Activated gamma-delta T cell treated with anti-CD3 and anti-CD28 coated beads, Interleukin-2, amount 50 U/mL, for 16 hours (primary cell): ENCODE results near the gene DRAXIN.

ENCODE experiments used
- DNase-seq: peaks from one replicate; pipeline ENCODE4 v3.0.0-alpha.2; 2020; ENCODE audit warnings: low read depth

The DRAXIN gene

DNA sequence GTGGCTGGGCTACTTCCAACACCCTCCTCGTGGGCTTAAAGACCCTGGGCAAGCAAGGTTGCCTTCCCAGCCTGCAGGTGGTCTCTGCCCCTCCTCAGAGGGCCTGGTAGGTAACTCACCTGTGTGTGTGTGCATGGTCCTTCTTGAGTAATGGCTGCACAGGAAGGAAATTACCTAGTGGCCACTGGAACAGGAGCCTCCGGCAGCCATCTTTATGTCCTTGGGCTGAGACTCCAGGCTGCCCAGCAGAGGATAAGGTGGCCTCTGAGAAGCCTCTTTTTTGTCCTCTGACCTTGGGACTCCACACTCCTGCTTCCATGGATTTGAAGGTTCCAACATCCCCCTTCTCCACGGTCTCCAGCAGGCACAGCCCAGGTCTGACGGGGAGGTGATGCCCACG lies 20.0 kb downstream of the DRAXIN start:
- DNase-seq = no peak

DNA sequence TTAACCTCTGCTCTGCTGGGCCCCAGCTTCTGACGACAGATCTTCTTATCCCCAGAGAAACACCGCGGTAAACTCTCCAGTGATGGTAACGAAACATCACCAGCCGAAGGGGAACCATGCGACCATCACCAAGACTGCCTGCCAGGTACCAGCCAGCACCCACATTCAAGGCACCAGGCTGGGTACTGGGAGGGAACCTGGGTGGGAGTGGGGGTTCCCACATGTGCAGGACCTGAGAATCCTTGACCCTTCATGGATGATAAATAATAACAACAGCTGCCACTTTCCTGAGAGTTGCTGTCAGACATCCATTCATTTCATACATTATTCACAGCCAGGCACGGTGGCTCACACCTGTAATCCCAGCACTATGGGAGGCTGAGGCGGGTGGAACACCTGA lies 20.8 kb downstream of the DRAXIN start:
- no peak for DNase-seq

DNA sequence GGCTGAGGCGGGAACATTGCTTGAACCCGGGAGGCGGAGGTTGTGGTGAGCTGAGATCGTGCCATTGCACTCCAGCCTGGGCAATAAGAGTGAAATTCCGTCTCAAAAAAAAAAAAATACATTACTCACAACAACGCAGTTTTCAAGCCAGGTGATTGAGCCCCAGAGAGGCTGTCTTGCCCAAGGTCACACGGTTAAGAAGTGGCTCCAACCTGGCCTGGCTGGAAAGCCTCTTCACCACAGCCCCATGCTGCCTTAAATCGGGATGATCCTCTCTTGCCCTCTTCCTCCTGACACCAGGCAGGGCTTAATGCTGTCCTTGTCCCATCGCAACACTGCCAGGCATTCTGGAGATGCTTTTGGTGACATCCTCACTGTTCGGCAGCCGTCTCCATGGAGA lies 21.6 kb downstream of the DRAXIN start:
- no peak for DNase-seq

- no peak for DNase-seq
These were observed 23.5 kb downstream of the DRAXIN start for GRCh38 chr1:11714831-11715575.

DNA sequence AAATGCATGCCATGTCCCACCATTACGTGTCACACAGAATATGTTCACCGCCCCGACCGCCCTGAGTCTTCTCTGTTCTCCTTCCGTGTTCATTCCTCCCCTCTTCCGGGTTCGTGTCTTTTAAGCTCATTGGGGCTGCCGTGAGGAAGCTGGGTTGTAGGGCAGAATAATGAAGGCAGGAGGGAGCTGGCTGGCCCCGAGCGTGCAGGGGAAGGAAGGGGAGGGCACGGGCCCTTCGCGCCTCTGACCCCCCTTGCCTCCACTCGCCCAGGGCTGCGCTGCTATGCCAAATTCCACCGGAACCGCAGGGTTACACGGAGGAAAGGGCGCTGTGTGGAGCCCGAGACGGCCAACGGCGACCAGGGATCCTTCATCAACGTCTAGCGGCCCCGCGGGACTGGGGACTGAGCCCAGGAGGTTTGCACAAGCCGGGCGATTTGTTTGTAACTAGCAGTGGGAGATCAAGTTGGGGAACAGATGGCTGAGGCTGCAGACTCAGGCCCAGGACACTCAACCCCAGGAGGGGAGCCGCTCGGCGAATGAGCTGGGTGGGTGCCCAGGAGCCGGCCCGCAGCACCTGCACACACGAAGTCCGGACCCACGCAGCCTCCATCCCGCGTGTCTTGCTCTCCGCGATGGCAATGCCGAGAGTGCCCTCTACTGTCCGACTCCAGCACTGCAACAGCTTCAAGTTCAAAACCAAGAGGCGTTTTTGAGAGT lies 28.0 kb downstream of the DRAXIN start:
- peak; percentile 85 for DNase-seq

- no peak for DNase-seq
These were observed 28.5 kb downstream of the DRAXIN start for GRCh38 chr1:11720033-11720376.

DNA sequence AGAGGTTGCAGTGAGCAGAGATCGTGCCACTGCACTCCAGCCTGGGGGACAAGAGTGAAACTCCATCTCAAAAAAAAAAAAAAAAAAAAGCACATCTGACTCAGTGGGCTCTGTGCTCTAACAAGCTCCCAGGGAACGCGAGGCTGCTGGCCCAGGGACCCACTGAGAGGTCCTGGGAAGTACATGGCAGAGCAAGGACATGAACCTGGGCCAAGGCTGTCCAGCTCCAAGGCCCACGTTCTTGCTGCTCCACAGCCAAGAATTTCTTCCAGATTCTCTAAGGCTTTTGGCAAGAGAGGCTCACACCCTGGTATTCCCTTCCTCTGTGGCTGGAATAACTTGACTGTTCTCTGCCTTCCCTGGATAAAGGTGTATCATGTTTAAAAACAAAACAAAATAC lies 29.0 kb downstream of the DRAXIN start:
- no peak for DNase-seq

DNA sequence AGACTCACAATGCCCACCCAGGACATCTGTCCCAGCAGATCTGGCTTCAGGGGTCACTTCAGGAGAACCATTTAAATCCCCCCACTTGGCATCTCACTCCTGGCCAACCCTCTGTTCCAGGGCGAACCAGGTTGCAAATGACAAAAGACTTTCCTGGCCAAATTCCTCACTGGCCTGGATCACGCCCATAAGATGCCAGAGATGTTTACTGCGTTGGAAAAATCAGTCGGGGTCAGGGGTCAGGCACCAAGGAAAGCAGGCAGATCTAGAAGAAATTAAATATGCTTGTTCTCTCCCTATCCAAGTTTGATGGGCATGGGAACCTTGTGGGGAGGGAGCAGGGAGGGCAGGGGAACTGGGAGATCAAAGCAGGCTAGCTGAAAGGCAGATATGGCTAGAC lies 29.8 kb downstream of the DRAXIN start:
- DNase-seq = no peak

- DNase-seq = no peak
These were observed 31.0 kb downstream of the DRAXIN start for GRCh38 chr1:11722538-11722937.

GRCh38 chr1:11725616-11726015 lies 34.1 kb downstream of the DRAXIN start:
- no peak for DNase-seq

- no peak for DNase-seq
These were observed 35.6 kb downstream of the DRAXIN start for GRCh38 chr1:11727119-11727518.

DNA sequence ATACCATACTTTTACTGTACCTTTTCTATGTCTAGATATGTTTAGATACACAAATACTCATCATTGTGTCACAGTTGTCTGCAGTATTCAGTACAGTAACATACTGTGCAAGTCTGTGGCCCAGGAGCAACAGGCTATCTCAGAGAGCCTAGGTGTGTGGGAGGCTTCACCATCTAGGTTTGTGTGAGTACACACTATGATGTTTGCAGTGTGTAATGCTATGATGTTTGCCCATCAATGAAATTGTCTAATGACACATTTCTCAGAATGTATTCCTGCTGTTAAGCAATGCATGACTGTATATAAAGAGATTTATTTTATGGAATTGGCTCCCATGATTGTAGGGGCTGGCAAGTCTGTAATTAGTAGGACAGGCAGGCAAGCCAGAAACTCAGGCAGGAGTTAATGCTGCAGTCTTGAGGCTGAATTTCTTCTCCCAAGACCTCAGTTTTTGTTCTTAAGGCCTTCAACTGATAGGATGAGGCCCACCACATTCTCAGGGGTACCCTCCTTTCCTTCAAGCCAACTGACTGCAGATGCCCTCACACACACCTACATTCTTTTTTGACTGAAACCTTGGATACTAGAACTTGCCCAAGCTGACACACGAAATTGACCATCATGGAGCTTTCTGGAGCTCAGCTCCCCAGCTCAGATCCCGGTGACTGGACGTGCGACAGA lies 36.8 kb downstream of the DRAXIN start:
- no peak for DNase-seq

- no peak for DNase-seq
These were observed 37.6 kb downstream of the DRAXIN start for GRCh38 chr1:11729155-11729497.

- DNase-seq = no peak
These were observed 38.3 kb downstream of the DRAXIN start for GRCh38 chr1:11729498-11730428.

- DNase-seq = peak; percentile 38
These were observed 39.0 kb downstream of the DRAXIN start for GRCh38 chr1:11730429-11730891.

DNA sequence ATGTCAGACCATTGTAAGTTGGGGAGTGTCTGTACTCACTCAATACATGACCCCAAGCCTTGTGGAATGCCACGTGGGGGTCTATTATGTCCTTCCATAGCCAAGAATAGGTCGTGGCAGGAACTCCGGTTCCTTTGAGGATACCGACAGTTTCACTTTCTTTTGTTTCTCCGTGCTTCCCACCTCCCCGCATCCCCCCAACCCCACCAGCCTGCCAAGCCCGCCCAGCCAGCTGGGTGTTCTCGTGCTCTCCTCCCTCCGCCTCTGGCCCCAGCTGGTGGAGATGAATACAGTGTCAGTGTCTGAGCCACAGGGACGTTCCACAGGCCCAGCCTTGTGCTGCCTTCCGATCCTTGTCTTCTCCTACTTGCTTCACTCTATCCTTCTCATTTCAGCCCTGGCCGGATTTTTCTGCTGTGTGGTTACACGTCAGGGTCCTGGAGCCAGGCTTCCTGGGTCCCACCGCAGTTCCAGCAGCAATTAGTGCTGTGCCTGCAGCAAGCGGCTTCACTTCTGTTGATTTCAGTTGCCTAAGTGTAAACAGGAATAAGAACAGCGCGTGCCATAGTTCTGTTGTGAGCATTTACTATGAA lies 40.3 kb downstream of the DRAXIN start:
- no peak for DNase-seq

- no peak for DNase-seq
These were observed 41.8 kb downstream of the DRAXIN start for GRCh38 chr1:11733306-11733705.

- DNase-seq = no peak
These were observed 44.0 kb downstream of the DRAXIN start for GRCh38 chr1:11735531-11735853.

- peak; percentile 68 for DNase-seq
These were observed 44.6 kb downstream of the DRAXIN start, which contains the start of gene AGTRAP for GRCh38 chr1:11735854-11736745. Gene AGTRAP (plus strand): TSS chr1:11736136. CDS start chr1:11736209, 73 bp downstream.

DNA sequence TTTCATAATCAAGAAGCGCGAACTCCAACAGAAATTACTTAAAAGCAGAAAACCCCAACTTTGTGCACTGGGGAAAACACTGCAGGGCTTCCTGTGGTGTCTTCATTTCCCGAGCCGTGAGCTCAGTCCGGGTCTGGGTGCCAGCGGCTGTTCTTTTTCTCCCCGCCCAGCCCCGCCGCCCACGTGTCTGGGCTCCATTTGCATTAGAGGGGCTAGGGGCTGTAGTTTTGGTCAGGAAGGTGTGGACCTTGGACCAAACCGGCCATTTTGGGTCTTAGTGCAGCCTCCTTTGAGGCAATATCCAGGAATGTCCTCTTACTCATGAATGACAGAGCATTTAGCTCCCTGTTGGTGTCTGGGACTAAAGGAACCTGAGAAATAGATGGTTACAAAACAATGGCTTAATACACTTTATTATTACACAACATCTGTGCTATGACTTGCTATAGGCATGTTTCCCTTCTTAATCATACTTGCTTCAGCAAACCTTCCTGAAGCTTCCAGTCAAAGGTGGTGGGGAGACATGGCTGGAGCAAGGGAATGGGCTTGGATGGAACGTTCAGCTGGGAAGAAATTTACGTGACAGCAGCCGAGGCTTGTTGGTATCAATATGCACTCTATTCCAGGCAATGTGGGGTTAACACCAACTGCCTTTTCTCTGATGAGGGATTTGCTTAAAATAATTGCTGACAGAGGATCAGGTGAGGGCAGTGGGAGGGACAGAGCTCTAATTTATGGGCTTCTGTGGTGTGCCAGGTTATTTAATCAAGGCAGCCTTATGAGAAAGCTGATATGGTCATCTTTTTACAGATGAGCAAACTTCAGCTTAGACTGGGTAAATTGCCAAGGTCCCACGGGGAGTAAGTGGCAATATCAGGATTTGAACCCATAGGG lies 45.5 kb downstream of the DRAXIN start:
- DNase-seq = peak; percentile 13
